ENCODE measurements around the gene COPB1.

COPB1 gene

GRCh38 chr11:14424096-14424495, 75.5 kb downstream of the COPB1 start:
- DNase-seq: no peak

- DNase-seq: no peak
These were observed 76.0 kb downstream of the COPB1 start for GRCh38 chr11:14423633-14424032.

GRCh38 chr11:14422814-14423182, 76.8 kb downstream of the COPB1 start:
- no peak for DNase-seq

GRCh38 chr11:14422052-14422813, 77.4 kb downstream of the COPB1 start:
- DNase-seq: no peak

GRCh38 chr11:14420223-14420622, 79.4 kb downstream of the COPB1 start:
- DNase-seq: no peak

- no peak for DNase-seq
These were observed 80.7 kb downstream of the COPB1 start for GRCh38 chr11:14418801-14419417.

- DNase-seq: no peak
These were observed 81.8 kb downstream of the COPB1 start for GRCh38 chr11:14417617-14418374.

- no peak for DNase-seq
These were observed 82.4 kb downstream of the COPB1 start for GRCh38 chr11:14417186-14417585.

- DNase-seq: peak; percentile 17 to 54 (median 39)
These were observed 84.8 kb downstream of the COPB1 start for GRCh38 chr11:14414470-14415461.

GRCh38 chr11:14413307-14414069, 86.1 kb downstream of the COPB1 start:
- no peak for DNase-seq

GRCh38 chr11:14411818-14412217, 87.8 kb downstream of the COPB1 start:
- no peak for DNase-seq

- no peak for DNase-seq
These were observed 89.7 kb downstream of the COPB1 start for GRCh38 chr11:14409891-14410290.

GRCh38 chr11:14408612-14409011, 91.0 kb downstream of the COPB1 start:
- DNase-seq: no peak

All from activated CD4-positive, CD25-positive, alpha-beta regulatory T cell (primary cell).